ENCODE data around the gene NEK3. TPM values are rescaled to one million over a fixed set of nuclear protein-coding genes. Genes with fewer than 3 reads are reported as not detected.

NEK3 gene, protein sequence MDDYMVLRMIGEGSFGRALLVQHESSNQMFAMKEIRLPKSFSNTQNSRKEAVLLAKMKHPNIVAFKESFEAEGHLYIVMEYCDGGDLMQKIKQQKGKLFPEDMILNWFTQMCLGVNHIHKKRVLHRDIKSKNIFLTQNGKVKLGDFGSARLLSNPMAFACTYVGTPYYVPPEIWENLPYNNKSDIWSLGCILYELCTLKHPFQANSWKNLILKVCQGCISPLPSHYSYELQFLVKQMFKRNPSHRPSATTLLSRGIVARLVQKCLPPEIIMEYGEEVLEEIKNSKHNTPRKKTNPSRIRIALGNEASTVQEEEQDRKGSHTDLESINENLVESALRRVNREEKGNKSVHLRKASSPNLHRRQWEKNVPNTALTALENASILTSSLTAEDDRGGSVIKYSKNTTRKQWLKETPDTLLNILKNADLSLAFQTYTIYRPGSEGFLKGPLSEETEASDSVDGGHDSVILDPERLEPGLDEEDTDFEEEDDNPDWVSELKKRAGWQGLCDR
- polyA plus RNA-seq (2011; rRNA removed) (16.9 and 19.3 TPM in 2 replicates), polyA plus RNA-seq (2017; fragmentation: RNase III; extraction: RNeasy Plus Mini Kit Qiagen cat#74134 plus additional on column Dnase treatment) (6.5 to 9.3 TPM (median 6.6 TPM) in 3 replicates), polyA minus RNA-seq (2011; rRNA and poly(A)+ RNA removed) (5.3 and 6.8 TPM in 2 replicates)
- 4.3 and 5.9 TPM in 2 replicates for polyA plus RNA-seq (2012; cell fraction: cytosol; rRNA removed)
- polyA plus RNA-seq (2012; cell fraction: nucleus; rRNA removed), result 3.1 and 8.9 TPM in 2 replicates

DNA sequence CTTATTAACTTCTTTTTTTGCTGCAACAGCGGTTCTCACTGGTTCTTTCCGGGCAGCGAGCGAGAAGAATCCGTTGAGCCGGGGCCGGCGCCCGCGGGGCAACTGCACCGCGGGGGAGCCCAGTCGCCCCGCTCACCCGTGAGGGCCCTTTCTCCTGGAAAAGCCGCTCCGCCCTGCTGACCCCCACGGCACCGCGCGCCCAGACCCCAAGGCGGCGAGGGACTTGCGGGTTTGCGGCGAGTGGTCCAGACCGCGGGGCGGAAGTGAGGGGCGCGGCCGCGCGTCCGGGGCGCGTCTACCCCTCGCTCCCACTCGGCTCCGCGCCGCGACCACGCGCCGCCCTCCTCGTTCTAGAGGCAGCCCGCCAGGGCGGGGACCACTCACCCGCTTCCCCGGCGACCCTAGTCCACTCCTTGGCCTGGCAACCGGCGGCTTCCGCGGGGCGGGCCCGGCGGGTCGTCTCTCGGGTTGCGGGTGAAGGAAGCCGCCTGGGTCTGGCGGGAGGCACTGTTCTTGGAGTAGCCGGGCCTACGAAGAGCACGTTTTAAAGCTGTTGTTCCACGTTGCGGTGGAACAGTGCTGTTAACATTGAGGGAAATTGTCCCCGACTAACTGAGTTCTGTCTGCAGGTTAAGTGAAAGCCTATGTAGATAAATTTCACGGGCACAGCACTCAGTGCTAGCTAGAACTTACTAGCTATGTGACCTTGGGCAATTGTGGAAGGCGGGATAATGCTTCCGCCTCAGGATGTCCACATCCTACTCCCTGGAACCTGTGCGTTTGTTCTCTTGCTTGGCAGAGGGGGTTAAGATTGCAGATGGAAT lies at the start of gene NEK3:
TSS of gene NEK3 (minus strand) at position 439 of the 824 bp plus-strand sequence. CDS start 3,406 bp downstream, outside the sequence.
- no peak for FAIRE-seq
- TF ChIP-seq ZC3H11A (IDR thresholded peaks at IDR 0.05) (no peak), JUN (IDR thresholded peaks at IDR 0.05) (peak in 1 of 2 experiments; percentile 37; a peak in 1 of 5 replicates), MAFK (IDR thresholded peaks at IDR 0.05; ENCODE audit: partially characterized antibody) (peak; percentile 56), MYC (IDR thresholded peaks at IDR 0.05; ENCODE audit: borderline replicate concordance, low read length) (no peak), HOXB13 (CRISPR knock-in tag; IDR thresholded peaks at IDR 0.05; ENCODE audit: low read depth) (peak; percentile 83; the same call in 1 of the 2 replicates), FOSB (CRISPR knock-in tag; IDR thresholded peaks at IDR 0.05) (no peak), POLR2A (IDR thresholded peaks at IDR 0.05; ENCODE audit: low read length) (peak; percentile 29), FOSL2 (IDR thresholded peaks at IDR 0.05) (no peak), FOSL2 (CRISPR knock-in tag; IDR thresholded peaks at IDR 0.05) (no peak), FOXS1 (CRISPR knock-in tag; IDR thresholded peaks at IDR 0.05) (0 out of 2 replicates have a peak, but pooled peaks have one; percentile 41), EHF (CRISPR knock-in tag; IDR thresholded peaks at IDR 0.05) (0 out of 2 replicates have a peak, but pooled peaks have one; percentile 51), GATA3 (IDR thresholded peaks at IDR 0.05; ENCODE audit: borderline replicate concordance) (no peak), CEBPB (IDR thresholded peaks at IDR 0.05) (no peak), NR3C1 (IDR thresholded peaks at IDR 0.05) (no peak), RNF2 (IDR thresholded peaks at IDR 0.05; ENCODE audit: borderline replicate concordance, low read depth) (peak; percentile 79), HOXA7 (CRISPR knock-in tag; IDR thresholded peaks at IDR 0.05) (no peak), PHF8 (IDR thresholded peaks at IDR 0.05; ENCODE audit: borderline replicate concordance, low read depth) (peak; percentile 59; the same call in 1 of the 2 replicates), CBX2 (IDR thresholded peaks at IDR 0.05; ENCODE audit: borderline replicate concordance, low read depth) (no peak), ZNF302 (CRISPR knock-in tag; IDR thresholded peaks at IDR 0.05) (peak; percentile 77; the same call in 1 of the 2 replicates), EP300 (IDR thresholded peaks at IDR 0.05) (no peak)
- TF ChIP-seq, protein P1, sequence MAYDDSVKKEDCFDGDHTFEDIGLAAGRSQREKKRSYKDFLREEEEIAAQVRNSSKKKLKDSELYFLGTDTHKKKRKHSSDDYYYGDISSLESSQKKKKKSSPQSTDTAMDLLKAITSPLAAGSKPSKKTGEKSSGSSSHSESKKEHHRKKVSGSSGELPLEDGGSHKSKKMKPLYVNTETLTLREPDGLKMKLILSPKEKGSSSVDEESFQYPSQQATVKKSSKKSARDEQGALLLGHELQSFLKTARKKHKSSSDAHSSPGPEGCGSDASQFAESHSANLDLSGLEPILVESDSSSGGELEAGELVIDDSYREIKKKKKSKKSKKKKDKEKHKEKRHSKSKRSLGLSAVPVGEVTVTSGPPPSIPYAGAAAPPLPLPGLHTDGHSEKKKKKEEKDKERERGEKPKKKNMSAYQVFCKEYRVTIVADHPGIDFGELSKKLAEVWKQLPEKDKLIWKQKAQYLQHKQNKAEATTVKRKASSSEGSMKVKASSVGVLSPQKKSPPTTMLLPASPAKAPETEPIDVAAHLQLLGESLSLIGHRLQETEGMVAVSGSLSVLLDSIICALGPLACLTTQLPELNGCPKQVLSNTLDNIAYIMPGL (CRISPR knock-in tag; IDR thresholded peaks at IDR 0.05; ENCODE audit: borderline replicate concordance), result no peak
- TF ChIP-seq, protein P2, sequence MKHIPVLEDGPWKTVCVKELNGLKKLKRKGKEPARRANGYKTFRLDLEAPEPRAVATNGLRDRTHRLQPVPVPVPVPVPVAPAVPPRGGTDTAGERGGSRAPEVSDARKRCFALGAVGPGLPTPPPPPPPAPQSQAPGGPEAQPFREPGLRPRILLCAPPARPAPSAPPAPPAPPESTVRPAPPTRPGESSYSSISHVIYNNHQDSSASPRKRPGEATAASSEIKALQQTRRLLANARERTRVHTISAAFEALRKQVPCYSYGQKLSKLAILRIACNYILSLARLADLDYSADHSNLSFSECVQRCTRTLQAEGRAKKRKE (CRISPR knock-in tag; IDR thresholded peaks at IDR 0.05; ENCODE audit: low read depth), result peak; percentile 80
- TF ChIP-seq, protein P3, sequence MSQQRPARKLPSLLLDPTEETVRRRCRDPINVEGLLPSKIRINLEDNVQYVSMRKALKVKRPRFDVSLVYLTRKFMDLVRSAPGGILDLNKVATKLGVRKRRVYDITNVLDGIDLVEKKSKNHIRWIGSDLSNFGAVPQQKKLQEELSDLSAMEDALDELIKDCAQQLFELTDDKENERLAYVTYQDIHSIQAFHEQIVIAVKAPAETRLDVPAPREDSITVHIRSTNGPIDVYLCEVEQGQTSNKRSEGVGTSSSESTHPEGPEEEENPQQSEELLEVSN (IDR thresholded peaks at IDR 0.05; ENCODE audit: borderline replicate concordance, low read depth), result peak; percentile 97
- TF ChIP-seq, protein P4, sequence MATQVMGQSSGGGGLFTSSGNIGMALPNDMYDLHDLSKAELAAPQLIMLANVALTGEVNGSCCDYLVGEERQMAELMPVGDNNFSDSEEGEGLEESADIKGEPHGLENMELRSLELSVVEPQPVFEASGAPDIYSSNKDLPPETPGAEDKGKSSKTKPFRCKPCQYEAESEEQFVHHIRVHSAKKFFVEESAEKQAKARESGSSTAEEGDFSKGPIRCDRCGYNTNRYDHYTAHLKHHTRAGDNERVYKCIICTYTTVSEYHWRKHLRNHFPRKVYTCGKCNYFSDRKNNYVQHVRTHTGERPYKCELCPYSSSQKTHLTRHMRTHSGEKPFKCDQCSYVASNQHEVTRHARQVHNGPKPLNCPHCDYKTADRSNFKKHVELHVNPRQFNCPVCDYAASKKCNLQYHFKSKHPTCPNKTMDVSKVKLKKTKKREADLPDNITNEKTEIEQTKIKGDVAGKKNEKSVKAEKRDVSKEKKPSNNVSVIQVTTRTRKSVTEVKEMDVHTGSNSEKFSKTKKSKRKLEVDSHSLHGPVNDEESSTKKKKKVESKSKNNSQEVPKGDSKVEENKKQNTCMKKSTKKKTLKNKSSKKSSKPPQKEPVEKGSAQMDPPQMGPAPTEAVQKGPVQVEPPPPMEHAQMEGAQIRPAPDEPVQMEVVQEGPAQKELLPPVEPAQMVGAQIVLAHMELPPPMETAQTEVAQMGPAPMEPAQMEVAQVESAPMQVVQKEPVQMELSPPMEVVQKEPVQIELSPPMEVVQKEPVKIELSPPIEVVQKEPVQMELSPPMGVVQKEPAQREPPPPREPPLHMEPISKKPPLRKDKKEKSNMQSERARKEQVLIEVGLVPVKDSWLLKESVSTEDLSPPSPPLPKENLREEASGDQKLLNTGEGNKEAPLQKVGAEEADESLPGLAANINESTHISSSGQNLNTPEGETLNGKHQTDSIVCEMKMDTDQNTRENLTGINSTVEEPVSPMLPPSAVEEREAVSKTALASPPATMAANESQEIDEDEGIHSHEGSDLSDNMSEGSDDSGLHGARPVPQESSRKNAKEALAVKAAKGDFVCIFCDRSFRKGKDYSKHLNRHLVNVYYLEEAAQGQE (IDR thresholded peaks at IDR 0.05), result no peak
- TF ChIP-seq, protein P5, sequence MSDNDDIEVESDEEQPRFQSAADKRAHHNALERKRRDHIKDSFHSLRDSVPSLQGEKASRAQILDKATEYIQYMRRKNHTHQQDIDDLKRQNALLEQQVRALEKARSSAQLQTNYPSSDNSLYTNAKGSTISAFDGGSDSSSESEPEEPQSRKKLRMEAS (IDR thresholded peaks at IDR 0.05), result peak; percentile 98
- TF ChIP-seq, protein P6, sequence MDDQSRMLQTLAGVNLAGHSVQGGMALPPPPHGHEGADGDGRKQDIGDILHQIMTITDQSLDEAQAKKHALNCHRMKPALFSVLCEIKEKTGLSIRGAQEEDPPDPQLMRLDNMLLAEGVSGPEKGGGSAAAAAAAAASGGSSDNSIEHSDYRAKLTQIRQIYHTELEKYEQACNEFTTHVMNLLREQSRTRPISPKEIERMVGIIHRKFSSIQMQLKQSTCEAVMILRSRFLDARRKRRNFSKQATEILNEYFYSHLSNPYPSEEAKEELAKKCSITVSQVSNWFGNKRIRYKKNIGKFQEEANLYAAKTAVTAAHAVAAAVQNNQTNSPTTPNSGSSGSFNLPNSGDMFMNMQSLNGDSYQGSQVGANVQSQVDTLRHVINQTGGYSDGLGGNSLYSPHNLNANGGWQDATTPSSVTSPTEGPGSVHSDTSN (IDR thresholded peaks at IDR 0.05), result no peak

More for the DNA sequence above, at the start of gene NEK3:
- peak within 1 kb of the TSS; percentile 66 for H3K4me3 ChIP-seq
- POLR2A ChIA-PET, result interaction anchor here (0.6 kb wide), 1 partner anchor 357 kb away, joined by 3 read pairs; no protein-coding TSS in a partner anchor
- WGBS (ENCODE audit: missing lambda C conversion rate), result 32% methylated on average over 10 of the region's 74 CpGs
- H3K9me3 ChIP-seq, result no peaks in the 10 kb centered on the region
- H3K27ac ChIP-seq, result peak within 1 kb of the TSS; percentile 74 to 99
- DNase-seq (ENCODE audit: low read depth in 1 of 2, low spot score in 1 of 2) (peak; percentile 42 to 75), ATAC-seq (peak; percentile 96 to 97)
- H3K4me1 ChIP-seq, result peaks cover 5% of the 10 kb centered on the region; the same call in 2 of the 3 replicates
- peak within 1 kb of the TSS; percentile 79 for H3K4me2 ChIP-seq
- CTCF ChIA-PET, result interaction anchor here (0.5 to 0.9 kb wide), 3 partner anchors 43 to 301 kb away, joined by 3 read pairs; no protein-coding TSS in a partner anchor
